OCI-LY1 (cell line): Measurements from ENCODE around the gene SPTSSB.

Experiments used
- EZH2 ChIP-seq: fragments of 200-600 bp; sonication (generic), shearing (Covaris generic); IDR thresholded peaks from 2 replicates; pipeline ENCODE4 v1.8.0; 2017; ENCODE audit warnings: borderline replicate concordance, mixed run types, mild to moderate bottlenecking, antibody characterized with exemption, low read length, moderate library complexity, mixed read lengths
- TF ChIP-seq, protein P1 (sequence below): fragments of 200-600 bp; sonication (generic), shearing (Covaris generic); IDR thresholded peaks from 2 replicates; pipeline ENCODE4 v1.5.1; 2017; ENCODE audit warnings: mild to moderate bottlenecking, antibody characterized with exemption, low read length, moderate library complexity, mixed read lengths

GRCh38 chr3:161310649-161311423, 60.5 kb downstream of the SPTSSB start:
- TF ChIP-seq, protein P1, sequence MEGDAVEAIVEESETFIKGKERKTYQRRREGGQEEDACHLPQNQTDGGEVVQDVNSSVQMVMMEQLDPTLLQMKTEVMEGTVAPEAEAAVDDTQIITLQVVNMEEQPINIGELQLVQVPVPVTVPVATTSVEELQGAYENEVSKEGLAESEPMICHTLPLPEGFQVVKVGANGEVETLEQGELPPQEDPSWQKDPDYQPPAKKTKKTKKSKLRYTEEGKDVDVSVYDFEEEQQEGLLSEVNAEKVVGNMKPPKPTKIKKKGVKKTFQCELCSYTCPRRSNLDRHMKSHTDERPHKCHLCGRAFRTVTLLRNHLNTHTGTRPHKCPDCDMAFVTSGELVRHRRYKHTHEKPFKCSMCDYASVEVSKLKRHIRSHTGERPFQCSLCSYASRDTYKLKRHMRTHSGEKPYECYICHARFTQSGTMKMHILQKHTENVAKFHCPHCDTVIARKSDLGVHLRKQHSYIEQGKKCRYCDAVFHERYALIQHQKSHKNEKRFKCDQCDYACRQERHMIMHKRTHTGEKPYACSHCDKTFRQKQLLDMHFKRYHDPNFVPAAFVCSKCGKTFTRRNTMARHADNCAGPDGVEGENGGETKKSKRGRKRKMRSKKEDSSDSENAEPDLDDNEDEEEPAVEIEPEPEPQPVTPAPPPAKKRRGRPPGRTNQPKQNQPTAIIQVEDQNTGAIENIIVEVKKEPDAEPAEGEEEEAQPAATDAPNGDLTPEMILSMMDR = no peak
- no peak for TF ChIP-seq EZH2
